ENCODE data around the gene NPM3.

DNA sequence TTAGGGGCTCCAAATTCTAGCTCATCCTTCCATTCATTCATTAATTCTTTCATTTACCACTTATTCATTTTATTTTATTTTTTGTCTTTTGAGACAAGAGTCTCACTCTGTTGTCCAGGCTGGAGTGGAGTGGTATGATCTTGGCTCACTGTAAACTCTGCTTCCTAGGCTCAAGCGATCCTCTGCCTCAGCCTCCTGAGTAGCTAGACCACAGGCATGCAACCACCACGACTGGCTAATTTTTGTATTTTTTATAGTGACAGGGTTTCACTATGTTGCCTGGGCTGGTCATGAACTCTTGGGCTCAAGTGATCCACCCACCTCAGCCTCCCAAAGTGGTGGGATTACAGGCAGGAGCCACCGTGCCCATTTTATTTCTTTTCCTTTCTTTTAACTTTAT is 39.0 kb downstream of the NPM3 start:
- TF ChIP-seq CREB1 (IDR thresholded peaks at IDR 0.05) = no peak
- no peak for TF ChIP-seq CREB1 (CRISPR knock-in tag; IDR thresholded peaks at IDR 0.05)
- TF ChIP-seq, protein P1, sequence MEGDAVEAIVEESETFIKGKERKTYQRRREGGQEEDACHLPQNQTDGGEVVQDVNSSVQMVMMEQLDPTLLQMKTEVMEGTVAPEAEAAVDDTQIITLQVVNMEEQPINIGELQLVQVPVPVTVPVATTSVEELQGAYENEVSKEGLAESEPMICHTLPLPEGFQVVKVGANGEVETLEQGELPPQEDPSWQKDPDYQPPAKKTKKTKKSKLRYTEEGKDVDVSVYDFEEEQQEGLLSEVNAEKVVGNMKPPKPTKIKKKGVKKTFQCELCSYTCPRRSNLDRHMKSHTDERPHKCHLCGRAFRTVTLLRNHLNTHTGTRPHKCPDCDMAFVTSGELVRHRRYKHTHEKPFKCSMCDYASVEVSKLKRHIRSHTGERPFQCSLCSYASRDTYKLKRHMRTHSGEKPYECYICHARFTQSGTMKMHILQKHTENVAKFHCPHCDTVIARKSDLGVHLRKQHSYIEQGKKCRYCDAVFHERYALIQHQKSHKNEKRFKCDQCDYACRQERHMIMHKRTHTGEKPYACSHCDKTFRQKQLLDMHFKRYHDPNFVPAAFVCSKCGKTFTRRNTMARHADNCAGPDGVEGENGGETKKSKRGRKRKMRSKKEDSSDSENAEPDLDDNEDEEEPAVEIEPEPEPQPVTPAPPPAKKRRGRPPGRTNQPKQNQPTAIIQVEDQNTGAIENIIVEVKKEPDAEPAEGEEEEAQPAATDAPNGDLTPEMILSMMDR (CRISPR knock-in tag; IDR thresholded peaks at IDR 0.05) = no peak
- no peak for TF ChIP-seq NBN (conservative IDR thresholded peaks at IDR 0.05)
- TF ChIP-seq SRSF1 (optimal IDR thresholded peaks at IDR 0.05; ENCODE audit: low read depth, low read length) = no peak
- TF ChIP-seq, protein P2, sequence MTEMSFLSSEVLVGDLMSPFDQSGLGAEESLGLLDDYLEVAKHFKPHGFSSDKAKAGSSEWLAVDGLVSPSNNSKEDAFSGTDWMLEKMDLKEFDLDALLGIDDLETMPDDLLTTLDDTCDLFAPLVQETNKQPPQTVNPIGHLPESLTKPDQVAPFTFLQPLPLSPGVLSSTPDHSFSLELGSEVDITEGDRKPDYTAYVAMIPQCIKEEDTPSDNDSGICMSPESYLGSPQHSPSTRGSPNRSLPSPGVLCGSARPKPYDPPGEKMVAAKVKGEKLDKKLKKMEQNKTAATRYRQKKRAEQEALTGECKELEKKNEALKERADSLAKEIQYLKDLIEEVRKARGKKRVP (CRISPR knock-in tag; IDR thresholded peaks at IDR 0.05) = no peak
- TF ChIP-seq TCF7 (IDR thresholded peaks at IDR 0.05; ENCODE audit: low read depth) = no peak

Measured in HepG2 (cell line).